Gastrocnemius medialis (tissue), 4 donors: ENCODE data around the gene CHST11.

Experiments
- POLR2A ChIP-seq, 2 donors: fragments of 450-650 bp; IDR thresholded peaks; one replicate each; pipeline ENCODE4 v1.6.1; 2017; ENCODE audit warnings: antibody characterized with exemption in 2 of 2, mild to moderate bottlenecking in 2 of 2, moderate library complexity in 2 of 2
- TF ChIP-seq, protein P1 (sequence below), 5 experiments: fragments of 450-650 bp in 3 of 5; fragments of 200-600 bp in 2 of 5; sonication (generic) in 2 of 5; IDR thresholded peaks in 4 of 5; conservative IDR thresholded peaks in 1 of 5; 1 replicate in 4 of 5; 2 replicates in 1 of 5; pipeline ENCODE4 v1.5.1; 2016 to 2019; ENCODE audit warnings: antibody characterized with exemption in 5 of 5, mild to moderate bottlenecking in 3 of 5, moderate library complexity in 3 of 5

GRCh38 chr12:104458694-104459367 lies 2.1 kb downstream of the CHST11 start:
- TF ChIP-seq, protein P1, sequence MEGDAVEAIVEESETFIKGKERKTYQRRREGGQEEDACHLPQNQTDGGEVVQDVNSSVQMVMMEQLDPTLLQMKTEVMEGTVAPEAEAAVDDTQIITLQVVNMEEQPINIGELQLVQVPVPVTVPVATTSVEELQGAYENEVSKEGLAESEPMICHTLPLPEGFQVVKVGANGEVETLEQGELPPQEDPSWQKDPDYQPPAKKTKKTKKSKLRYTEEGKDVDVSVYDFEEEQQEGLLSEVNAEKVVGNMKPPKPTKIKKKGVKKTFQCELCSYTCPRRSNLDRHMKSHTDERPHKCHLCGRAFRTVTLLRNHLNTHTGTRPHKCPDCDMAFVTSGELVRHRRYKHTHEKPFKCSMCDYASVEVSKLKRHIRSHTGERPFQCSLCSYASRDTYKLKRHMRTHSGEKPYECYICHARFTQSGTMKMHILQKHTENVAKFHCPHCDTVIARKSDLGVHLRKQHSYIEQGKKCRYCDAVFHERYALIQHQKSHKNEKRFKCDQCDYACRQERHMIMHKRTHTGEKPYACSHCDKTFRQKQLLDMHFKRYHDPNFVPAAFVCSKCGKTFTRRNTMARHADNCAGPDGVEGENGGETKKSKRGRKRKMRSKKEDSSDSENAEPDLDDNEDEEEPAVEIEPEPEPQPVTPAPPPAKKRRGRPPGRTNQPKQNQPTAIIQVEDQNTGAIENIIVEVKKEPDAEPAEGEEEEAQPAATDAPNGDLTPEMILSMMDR (IDR thresholded peaks at IDR 0.05 in 4 of 5, conservative IDR thresholded peaks at IDR 0.05 in 1 of 5) = no peak
- no peak for TF ChIP-seq POLR2A (IDR thresholded peaks at IDR 0.05)
